GM12878 (cell line): Measurements from ENCODE around the gene GPR146. TPM values are rescaled to one million over a fixed set of nuclear protein-coding genes. Genes with fewer than 3 reads are reported as not detected.

Source experiments
- ATAC-seq: fragments of 200-7000 bp; cut with Tn5 transposase; 3 replicates; pipeline ENCODE4 v1.9.1; 2020; ENCODE audit warnings: mild to moderate bottlenecking, moderate library complexity
- BruUV-seq: library from RNA; stranded (reverse); fragments of 400-500 nt; replicated peaks from 2 replicates; lab custom pipeline; 2021; lab: Mats Ljungman, UMichigan
- CTCF ChIA-PET: fragments of 300-600 bp; sonication (Branson Sonifier 250); formaldehyde crosslinking; extraction: SDS; loops from one replicate; lab custom pipeline; 2021; ENCODE audit warnings: inconsistent platforms; lab: Yijun Ruan, JAX
- POLR2A ChIA-PET: fragments of 350-600 bp; formaldehyde crosslinking; extraction: SDS; loops from one replicate; lab custom pipeline; 2021; ENCODE audit warnings: inconsistent platforms; lab: Charles Lee
- RAD21 ChIA-PET: fragments of 300-600 bp; sonication (Branson Sonifier 250); formaldehyde crosslinking; loops from one replicate; lab custom pipeline; 2023; ENCODE audit warnings: antibody characterized with exemption; ENCODE audit not compliant: unreplicated experiment; lab: Charles Lee
- SMC1A ChIA-PET: fragments of 300-600 bp; sonication (Branson Sonifier 250); formaldehyde crosslinking; loops from one replicate; lab custom pipeline; 2023; ENCODE audit not compliant: unreplicated experiment, uncharacterized antibody; lab: Charles Lee
- DNase-seq: peaks from one replicate; pipeline ENCODE4 v3.0.0-alpha.2; 2011; ENCODE audit warnings: low read depth, low spot score
- FAIRE-seq: peaks from 3 replicates; lab custom pipeline; 2011; peaks lifted over from hg19 to GRCh38; lab: Jason Lieb, UNC
- H2AFZ ChIP-seq: 2 replicates; pipeline ENCODE4 v1.6.0; 2011; ENCODE audit warnings: low read depth, low read length, control low read depth; ENCODE audit not compliant: control insufficient read depth
- H3K27ac ChIP-seq: 2 replicates; pipeline ENCODE4 v1.5.1; 2011; ENCODE audit warnings: control low read depth; ENCODE audit not compliant: control insufficient read depth, insufficient read depth
- H3K27me3 ChIP-seq, 2 experiments: replicated peaks in 1 of 2; 2 replicates each; pipeline versions ENCODE4 v1.6.0 to v1.6.1; 2011; ENCODE audit warnings: low read length in 1 of 2; ENCODE audit not compliant: control insufficient read depth in 2 of 2, insufficient read depth in 2 of 2
- H3K36me3 ChIP-seq, 2 experiments: 2 replicates each; pipeline ENCODE4 v1.5.1; 2011; ENCODE audit warnings: low read length in 1 of 2; ENCODE audit not compliant: control insufficient read depth in 2 of 2, insufficient read depth in 2 of 2
- H3K4me1 ChIP-seq: 2 replicates; pipeline ENCODE4 v1.6.1; 2011; ENCODE audit warnings: mild to moderate bottlenecking, low read length, moderate library complexity, mixed read lengths; ENCODE audit not compliant: control insufficient read depth, insufficient read depth
- H3K4me2 ChIP-seq: 2 replicates; pipeline ENCODE4 v1.6.0; 2011; ENCODE audit warnings: control low read depth; ENCODE audit not compliant: control insufficient read depth, insufficient read depth
- H3K4me3 ChIP-seq: fragments of 200-600 bp; sonication (generic); 2 replicates; pipeline ENCODE4 v1.5.1; 2016
- H3K79me2 ChIP-seq: 2 replicates; pipeline ENCODE4 v1.6.0; 2011; ENCODE audit warnings: low read length; ENCODE audit not compliant: control insufficient read depth, insufficient read depth
- H3K9ac ChIP-seq: 2 replicates; pipeline ENCODE4 v1.8.0; 2011; ENCODE audit warnings: low read length, control low read depth, mixed read lengths; ENCODE audit not compliant: control insufficient read depth, insufficient read depth
- H3K9me3 ChIP-seq: replicated peaks from 3 replicates; pipeline ENCODE4 v1.5.1; 2011; ENCODE audit warnings: mild to moderate bottlenecking, low read length; ENCODE audit not compliant: control insufficient read depth, insufficient read depth
- H4K20me1 ChIP-seq: 2 replicates; pipeline ENCODE4 v1.6.0; 2011; ENCODE audit not compliant: control insufficient read depth, insufficient read depth
- E4F1 ChIP-seq: fragments of 450-650 bp; IDR thresholded peaks from 2 replicates; pipeline ENCODE4 v1.6.1; 2018; ENCODE audit warnings: borderline replicate concordance, mild to moderate bottlenecking; ENCODE audit not compliant: partially characterized antibody
- TCF7 ChIP-seq: IDR thresholded peaks from 2 replicates; pipeline ENCODE4 v1.6.1; 2014; ENCODE audit warnings: antibody characterized with exemption, borderline replicate concordance
- WGBS: methylation state at CpG from one replicate; pipeline ENCODE4 v1.1.6; 2016; ENCODE audit warnings: low lambda C conversion rate; ENCODE audit not compliant: insufficient replicate concordance, insufficient coverage; ENCODE audit errors: missing lambda C conversion rate; 5-methylcytosine and 5-hydroxymethylcytosine counted together
- in situ Hi-C: fragments of 300-500 bp; cut with MboI; formaldehyde crosslinking; loops from 9 replicates; pipeline ENCODE4 v1.14.3; 2018; ENCODE audit warnings: mixed read lengths
- intact Hi-C: fragments of 100-400 bp; cut with micrococcal nuclease; formaldehyde crosslinking; loops from one replicate; pipeline ENCODE4 v1.14.2; 2022; ENCODE audit not compliant: unreplicated experiment
- polyA plus RNA-seq, 11 experiments: library from polyadenylated mRNA; depleted of rRNA in 4 of 11; unstranded in 6 of 11; stranded (reverse) in 5 of 11; fragments of >200 nt; fragmentation: Nextera tagmentation in 4 of 11; fragmentation: Illumina TruSeq in 1 of 11; extraction: Ambion mirVana in 4 of 11; extraction: Trizol in 1 of 11; gene quantifications; 1 replicate in 1 of 11; 2 replicates in 10 of 11; pipeline versions ENCODE4 v1.2.1 to v1.2.3, GENCODE V29; 2011 to 2016; ENCODE audit warnings: inconsistent platforms in 2 of 11, missing spikeins in 2 of 11, low read depth in 1 of 11
- total RNA-seq, 4 experiments: library from RNA; depleted of rRNA in 3 of 4; stranded (reverse); fragments of >200 nt in 3 of 4; fragmentation: Illumina TruSeq in 1 of 4; extraction: Trizol in 1 of 4; gene quantifications; 2 replicates each; pipeline versions ENCODE4 v1.2.1 to v1.2.3, GENCODE V29; 2013 to 2021

GPR146 gene
- total and polyA plus RNA-seq, 10 of the 15 experiments (the other 5 are each of a cell fraction or from before 2014, with no cell fraction given), result 0.19 to 12.0 (median 0.54) TPM; not detected in 2

DNA sequence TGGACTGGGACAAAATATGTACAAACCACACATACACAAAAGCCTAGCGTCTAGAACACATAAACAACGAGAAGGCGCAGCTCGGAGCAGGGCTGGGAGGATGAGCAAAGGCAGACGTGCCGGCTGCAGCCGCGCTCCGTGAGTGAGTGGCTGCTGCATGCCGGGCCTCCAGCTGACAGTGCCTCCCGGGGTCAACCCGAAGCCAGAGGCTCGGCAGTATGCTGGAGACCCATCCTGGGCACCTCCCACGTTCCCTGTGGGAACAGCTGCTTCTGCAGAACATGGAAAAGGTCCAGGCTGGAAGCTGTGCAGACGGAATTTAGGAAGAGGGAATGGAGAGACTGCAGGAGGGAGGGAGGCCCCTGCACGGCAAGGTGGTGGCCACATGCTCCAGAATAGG lies 3.6 kb upstream of the GPR146 start:
- H3K4me2 ChIP-seq, result no peak overlapping the region
- H4K20me1 ChIP-seq, result no peaks in the 10 kb centered on the region
- H2AFZ ChIP-seq, result no peak overlapping the region
- no peak overlapping the region for H3K27ac ChIP-seq
- WGBS, result 78% methylated on average over 16 of the region's 16 CpGs
- ChIA-PET CTCF (interaction anchor here (0.6 to 0.9 kb wide), 2 partner anchors 48 to 418 kb away, joined by 4 read pairs; no protein-coding TSS in a partner anchor), SMC1A (no interaction called here), POLR2A (interaction anchor here (4.3 kb wide), 1 partner anchor 14 kb away, joined by 21 read pairs; no protein-coding TSS in a partner anchor), RAD21 (interaction anchor here (1.2 kb wide), 1 partner anchor 49 kb away, joined by 3 read pairs; no protein-coding TSS in a partner anchor)
- in situ Hi-C loops, result no loop called here
- H3K27me3 ChIP-seq, result no peaks in the 10 kb centered on the region
- peaks cover 8% of the 10 kb centered on the region for H3K4me1 ChIP-seq
- H3K36me3 ChIP-seq, result no peaks in the 10 kb centered on the region; a peak in 1 of 4 replicates
- H3K4me3 ChIP-seq, result no peak overlapping the region
- ATAC-seq, result no peak
- BruUV-seq, result no TSS peak
- TF ChIP-seq E4F1, result no peak
- no peak for TF ChIP-seq TCF7
- no peak for DNase-seq
- no peaks in the 10 kb centered on the region for H3K9me3 ChIP-seq
- no peaks in the 10 kb centered on the region; the same call in 1 of the 2 replicates for H3K79me2 ChIP-seq
- intact Hi-C loops, result no loop called here
- no peak overlapping the region for H3K9ac ChIP-seq
- no peak for FAIRE-seq
